Thoracic aorta (tissue), 2 donors: ENCODE measurements around the gene ARID3C. TPM values are rescaled to one million over a fixed set of nuclear protein-coding genes. Genes with fewer than 3 reads are reported as not detected.

Experiments
- ATAC-seq: fragments of 150-250 bp; one replicate; pipeline ENCODE4 v1.8.0; 2017; ENCODE audit warnings: low read depth; ENCODE audit not compliant: insufficient number of reproducible peaks, low FRiP score
- DNase-seq: peaks from one replicate; pipeline ENCODE4 v3.0.0-alpha.2; 2020; ENCODE audit warnings: low spot score
- H3K27ac ChIP-seq, 2 donors: fragments of 200-600 bp; sonication (generic); 1 replicate in 1 of 2; 2 replicates in 1 of 2; pipeline ENCODE4 v1.5.1; 2016; ENCODE audit warnings: mild to moderate bottlenecking in 2 of 2, moderate library complexity in 2 of 2
- H3K27me3 ChIP-seq: fragments of 200-600 bp; sonication (generic); replicated peaks from 2 replicates; pipeline ENCODE4 v1.6.0; 2016; ENCODE audit warnings: mild to moderate bottlenecking; ENCODE audit not compliant: insufficient read depth
- H3K36me3 ChIP-seq: fragments of 200-600 bp; sonication (generic); one replicate; pipeline ENCODE4 v1.5.1; 2016
- H3K4me1 ChIP-seq, 2 donors: fragments of 200-600 bp; sonication (generic); 1 replicate in 1 of 2; 2 replicates in 1 of 2; pipeline versions ENCODE4 v1.5.1 to v1.6.0; 2016; ENCODE audit warnings: low read depth in 2 of 2, mild to moderate bottlenecking in 1 of 2; ENCODE audit not compliant: control insufficient read depth in 1 of 2
- H3K4me3 ChIP-seq: fragments of 200-600 bp; sonication (generic); 2 replicates; pipeline ENCODE4 v1.5.1; 2016; ENCODE audit warnings: mild to moderate bottlenecking
- H3K9me3 ChIP-seq: fragments of 200-600 bp; sonication (generic); 2 replicates; pipeline ENCODE4 v1.5.1; 2016
- total RNA-seq, 2 donors: library from RNA; depleted of rRNA; stranded (reverse); fragments of >200 nt; gene quantifications; one replicate each; pipeline versions ENCODE4 v1.1.0 to v1.2.3, GENCODE V29; 2016
- TF ChIP-seq, protein P1 (sequence below): fragments of 200-600 bp; sonication (generic); IDR thresholded peaks from one replicate; pipeline ENCODE4 v1.5.1; 2019; ENCODE audit warnings: antibody characterized with exemption

Gene ARID3C
- total RNA-seq, 2 donors from 2014 or later = not detected

DNA sequence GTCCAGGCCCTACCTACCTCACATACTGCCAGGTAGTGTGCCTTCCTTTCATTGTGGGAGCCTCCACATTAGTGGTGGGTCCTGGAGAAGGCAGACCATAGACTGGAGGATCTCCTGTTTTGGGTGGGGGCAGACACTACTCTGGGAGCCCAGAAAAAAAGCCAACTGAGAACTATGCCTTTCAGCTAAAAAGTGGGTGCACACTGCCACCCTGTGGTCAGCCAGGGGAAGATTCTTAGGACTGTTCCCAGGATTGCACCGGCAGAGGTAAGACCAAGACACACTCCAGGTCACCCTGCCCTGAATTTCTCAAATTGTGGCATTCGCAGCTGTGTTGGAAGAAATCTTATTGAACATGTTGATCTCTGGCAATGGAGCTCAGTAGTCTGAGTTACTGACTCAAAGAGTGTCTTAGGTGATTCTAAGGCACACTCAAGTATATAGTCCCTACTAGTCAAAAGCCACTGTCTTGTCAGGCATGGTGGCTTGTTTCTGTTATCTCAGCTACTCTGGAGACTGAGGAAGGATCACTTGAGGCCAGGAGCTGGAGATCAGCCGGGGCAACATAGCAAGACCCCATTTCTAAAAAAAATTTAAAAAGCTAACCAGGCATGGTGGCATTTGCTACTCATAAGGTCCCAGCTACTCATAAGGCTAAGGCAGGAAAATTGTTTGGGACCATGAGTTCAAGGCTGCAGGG is 5.1 kb upstream of the ARID3C start:
- no peaks in the 10 kb centered on the region for H3K36me3 ChIP-seq
- H3K27ac ChIP-seq = no peak overlapping the region
- DNase-seq (no peak), ATAC-seq (no peak)
- peaks cover 8% of the 10 kb centered on the region for H3K27me3 ChIP-seq
- H3K4me1 ChIP-seq = peaks cover 11 to 35% of the 10 kb centered on the region in 2 donors
- TF ChIP-seq, protein P1, sequence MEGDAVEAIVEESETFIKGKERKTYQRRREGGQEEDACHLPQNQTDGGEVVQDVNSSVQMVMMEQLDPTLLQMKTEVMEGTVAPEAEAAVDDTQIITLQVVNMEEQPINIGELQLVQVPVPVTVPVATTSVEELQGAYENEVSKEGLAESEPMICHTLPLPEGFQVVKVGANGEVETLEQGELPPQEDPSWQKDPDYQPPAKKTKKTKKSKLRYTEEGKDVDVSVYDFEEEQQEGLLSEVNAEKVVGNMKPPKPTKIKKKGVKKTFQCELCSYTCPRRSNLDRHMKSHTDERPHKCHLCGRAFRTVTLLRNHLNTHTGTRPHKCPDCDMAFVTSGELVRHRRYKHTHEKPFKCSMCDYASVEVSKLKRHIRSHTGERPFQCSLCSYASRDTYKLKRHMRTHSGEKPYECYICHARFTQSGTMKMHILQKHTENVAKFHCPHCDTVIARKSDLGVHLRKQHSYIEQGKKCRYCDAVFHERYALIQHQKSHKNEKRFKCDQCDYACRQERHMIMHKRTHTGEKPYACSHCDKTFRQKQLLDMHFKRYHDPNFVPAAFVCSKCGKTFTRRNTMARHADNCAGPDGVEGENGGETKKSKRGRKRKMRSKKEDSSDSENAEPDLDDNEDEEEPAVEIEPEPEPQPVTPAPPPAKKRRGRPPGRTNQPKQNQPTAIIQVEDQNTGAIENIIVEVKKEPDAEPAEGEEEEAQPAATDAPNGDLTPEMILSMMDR = peak; percentile 84
- H3K9me3 ChIP-seq = no peaks in the 10 kb centered on the region
- H3K4me3 ChIP-seq = no peak overlapping the region

DNA sequence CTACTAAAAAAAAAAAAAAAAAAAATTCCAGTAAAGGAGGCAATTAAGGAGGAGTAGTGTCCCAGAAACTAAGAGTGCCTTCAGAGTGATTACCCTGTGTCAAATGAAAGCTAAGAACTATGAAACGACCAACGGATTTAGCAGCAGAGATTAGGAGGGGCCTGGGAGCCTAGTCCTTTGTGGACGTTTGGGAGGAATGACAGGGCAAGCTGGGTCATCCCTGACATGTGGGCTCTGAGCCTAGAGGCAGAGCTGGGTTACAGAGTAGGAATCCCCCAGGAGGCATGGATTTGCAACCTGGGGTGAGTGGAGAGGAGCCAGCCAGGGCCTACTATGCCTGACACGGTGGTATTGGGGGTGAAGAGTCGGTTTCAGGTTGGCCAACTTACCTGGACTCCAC is 4.3 kb upstream of the ARID3C start:
- DNase-seq (no peak), ATAC-seq (no peak)
- no peaks in the 10 kb centered on the region for H3K9me3 ChIP-seq
- peaks cover 7 to 38% of the 10 kb centered on the region in 2 donors for H3K4me1 ChIP-seq
- peaks cover 8% of the 10 kb centered on the region for H3K27me3 ChIP-seq
- H3K27ac ChIP-seq = no peak overlapping the region
- no peak overlapping the region for H3K4me3 ChIP-seq
- TF ChIP-seq, protein P1 = no peak
- H3K36me3 ChIP-seq = no peaks in the 10 kb centered on the region

GRCh38 chr9:34630402-34631154 is 1.7 kb upstream of the ARID3C start:
- ATAC-seq = no peak
- Histone ChIP-seq H3K4me1 (peaks cover 0 to 23% of the 10 kb centered on the region in 2 donors), H3K36me3 (no peaks in the 10 kb centered on the region), H3K27ac (no peak overlapping the region), H3K4me3 (no peak overlapping the region), H3K27me3 (peaks cover 13% of the 10 kb centered on the region), H3K9me3 (no peaks in the 10 kb centered on the region)
- TF ChIP-seq, protein P1 = no peak
- no peak for DNase-seq

DNA sequence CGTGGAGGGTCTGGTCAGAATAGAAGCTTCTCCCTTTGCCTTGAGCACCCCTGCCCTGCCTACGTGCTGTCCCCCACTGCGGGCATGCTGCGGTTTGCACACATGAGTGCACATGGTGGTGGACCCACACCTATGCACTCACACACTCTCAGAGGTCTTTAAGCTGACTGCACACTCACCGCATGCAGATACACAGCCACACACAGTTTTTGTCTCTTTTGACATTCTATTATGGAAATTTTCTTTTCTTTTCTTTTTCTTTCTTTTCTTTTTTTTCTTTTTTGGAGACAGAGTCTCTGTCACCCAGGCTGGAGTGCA is 584 bp upstream of the ARID3C start:
- ATAC-seq (no peak), DNase-seq (no peak)
- Histone ChIP-seq H3K36me3 (no peaks in the 10 kb centered on the region), H3K9me3 (no peaks in the 10 kb centered on the region), H3K4me1 (peaks cover 0 to 19% of the 10 kb centered on the region in 2 donors), H3K4me3 (peak overlapping the region; percentile 61), H3K27me3 (peaks cover 14% of the 10 kb centered on the region), H3K27ac (no peak overlapping the region)
- TF ChIP-seq, protein P1 = no peak

GRCh38 chr9:34627716-34628655 is 880 bp downstream of the ARID3C start:
- no peaks in the 10 kb centered on the region for H3K36me3 ChIP-seq
- TF ChIP-seq, protein P1 = no peak
- H3K27me3 ChIP-seq = peaks cover 29% of the 10 kb centered on the region
- H3K27ac ChIP-seq = peak overlapping the region in 1 of 2 donors; percentile 44
- peak overlapping the region; percentile 61 for H3K4me3 ChIP-seq
- no peak for DNase-seq
- no peaks in the 10 kb centered on the region for H3K9me3 ChIP-seq
- no peak for ATAC-seq
- H3K4me1 ChIP-seq = peaks cover 3 to 29% of the 10 kb centered on the region in 2 donors
